Panc1 (cell line): ENCODE data around the gene GLB1L3. TPM values are rescaled to one million over a fixed set of nuclear protein-coding genes. Genes with fewer than 3 reads are reported as not detected.

ENCODE experiments used
- ATAC-seq: fragments of 200-7000 bp; cut with Tn5 transposase; 2 replicates; pipeline ENCODE4 v1.9.1; 2020; ENCODE audit warnings: mild to moderate bottlenecking, moderate library complexity
- BruUV-seq: library from RNA; stranded (reverse); fragments of 400-500 nt; replicated peaks from 2 replicates; lab custom pipeline; 2021; lab: Mats Ljungman, UMichigan
- CTCF ChIA-PET: fragments of 300-600 bp; sonication (Branson Sonifier 250); formaldehyde crosslinking; loops from one replicate; lab custom pipeline; 2022; ENCODE audit warnings: antibody characterized with exemption; lab: Charles Lee
- POLR2A ChIA-PET: fragments of 300-600 bp; sonication (Branson Sonifier 250); formaldehyde crosslinking; loops from one replicate; lab custom pipeline; 2022; ENCODE audit warnings: antibody characterized with exemption; lab: Charles Lee
- DNase-seq: peaks from one replicate; pipeline ENCODE4 v3.0.0-alpha.2; 2010; ENCODE audit warnings: low read depth, low spot score
- H3K27ac ChIP-seq: 2 replicates; pipeline ENCODE4 v1.5.1; 2011; ENCODE audit warnings: mild to moderate bottlenecking, low read length, inconsistent platforms
- H3K27me3 ChIP-seq: fragments of 200-500 bp; sonication (Bioruptor generic); 2 replicates; pipeline ENCODE4 v1.6.0; 2014; ENCODE audit warnings: low read length, inconsistent platforms; ENCODE audit not compliant: control insufficient read depth, insufficient read depth
- H3K36me3 ChIP-seq: fragments of 200-500 bp; sonication (Bioruptor generic); 2 replicates; pipeline ENCODE4 v1.5.1; 2014; ENCODE audit warnings: inconsistent platforms, mild to moderate bottlenecking, low read length, moderate library complexity; ENCODE audit not compliant: control insufficient read depth, insufficient read depth
- H3K4me1 ChIP-seq: 2 replicates; pipeline ENCODE4 v1.5.1; 2011; ENCODE audit warnings: inconsistent platforms, mild to moderate bottlenecking, low read length, moderate library complexity; ENCODE audit not compliant: control insufficient read depth, insufficient read depth
- H3K4me3 ChIP-seq, 2 experiments: 2 replicates each; pipeline ENCODE4 v1.5.1; 2011 to 2012; ENCODE audit warnings: low read depth in 2 of 2, low read length in 2 of 2, mild to moderate bottlenecking in 2 of 2, inconsistent platforms in 1 of 2, moderate library complexity in 1 of 2
- H3K9me3 ChIP-seq: fragments of 200-500 bp; sonication (Bioruptor generic); 2 replicates; pipeline ENCODE4 v1.5.1; 2014; ENCODE audit warnings: low read depth, mild to moderate bottlenecking, inconsistent platforms, low read length, moderate library complexity; ENCODE audit not compliant: control insufficient read depth, insufficient read depth
- CTCF ChIP-seq: fragments of 450-650 bp; IDR thresholded peaks from 2 replicates; pipeline ENCODE4 v1.5.1; 2017; ENCODE audit warnings: mild to moderate bottlenecking
- POLR2AphosphoS5 ChIP-seq: IDR thresholded peaks from 2 replicates; pipeline ENCODE4 v1.6.1; 2012; ENCODE audit warnings: mild to moderate bottlenecking, low read depth, low read length, moderate library complexity
- REST ChIP-seq, 2 experiments: IDR thresholded peaks; 2 replicates each; pipeline ENCODE4 v1.6.1; 2011 to 2012; ENCODE audit warnings: low read depth in 2 of 2, control low read depth in 1 of 2, low read length in 1 of 2, mild to moderate bottlenecking in 1 of 2, moderate library complexity in 1 of 2; ENCODE audit not compliant: insufficient read depth in 1 of 2
- SIN3A ChIP-seq: IDR thresholded peaks from 2 replicates; pipeline ENCODE4 v1.6.1; 2012; ENCODE audit warnings: low read depth, mild to moderate bottlenecking, low read length, moderate library complexity, borderline replicate concordance; ENCODE audit not compliant: insufficient read depth
- TCF7L2 ChIP-seq: IDR thresholded peaks from 2 replicates; pipeline ENCODE4 v1.6.1; 2011; ENCODE audit warnings: mild to moderate bottlenecking, low read depth, low read length, inconsistent platforms
- in situ Hi-C: cut with HindIII; loops from 2 replicates; pipeline ENCODE4 v1.10.0; 2016; ENCODE audit warnings: low sequenced_read_pairs, low pct_unique_long_range_greater_than_20kb
- intact Hi-C: fragments of 100-400 bp; cut with micrococcal nuclease; formaldehyde crosslinking; loops from one replicate; pipeline ENCODE4 v1.10.0; 2022; ENCODE audit not compliant: unreplicated experiment
- total RNA-seq: library from RNA; stranded (reverse); gene quantifications from one replicate; pipeline ENCODE4 v1.2.1, GENCODE V29; 2021; ENCODE audit not compliant: unreplicated experiment

The GLB1L3 gene
- total RNA-seq, 1 experiment from 2014 or later, result not detected

- no peak for ATAC-seq
- H3K27me3 ChIP-seq, result peaks cover 4% of the 10 kb centered on the region; the same call in 1 of the 2 replicates
- no peak overlapping the region for H3K4me3 ChIP-seq
- H3K27ac ChIP-seq, result no peak overlapping the region
- no peaks in the 10 kb centered on the region for H3K4me1 ChIP-seq
- TF ChIP-seq TCF7L2 (no peak), SIN3A (no peak), POLR2AphosphoS5 (no peak), REST (IDR thresholded peaks at IDR 0.05; ENCODE audit: insufficient read depth in 1 of 2, low read depth in 2 of 2, low read length in 1 of 2) (no peak), CTCF (no peak)
- intact Hi-C loops (no loop called here), in situ Hi-C loops (no loop called here)
- no peaks in the 10 kb centered on the region for H3K36me3 ChIP-seq
- BruUV-seq, result no TSS peak
- CTCF ChIA-PET, result no interaction called here
- DNase-seq, result no peak
- POLR2A ChIA-PET, result no interaction called here
- H3K9me3 ChIP-seq, result no peaks in the 10 kb centered on the region
These were observed 60.9 kb downstream of the GLB1L3 start for GRCh38 chr11:134337051-134337450.

GRCh38 chr11:134338068-134338467 lies 61.9 kb downstream of the GLB1L3 start:
- DNase-seq (no peak), ATAC-seq (no peak)
- H3K27ac ChIP-seq, result no peak overlapping the region
- H3K4me3 ChIP-seq, result no peak overlapping the region
- intact Hi-C loops, result no loop called here
- no peaks in the 10 kb centered on the region for H3K9me3 ChIP-seq
- no TSS peak for BruUV-seq
- in situ Hi-C loops, result no loop called here
- POLR2A ChIA-PET, result no interaction called here
- TF ChIP-seq CTCF (no peak), REST (IDR thresholded peaks at IDR 0.05; ENCODE audit: insufficient read depth in 1 of 2, low read depth in 2 of 2, low read length in 1 of 2) (no peak), TCF7L2 (no peak), SIN3A (no peak), POLR2AphosphoS5 (no peak)
- no peaks in the 10 kb centered on the region for H3K4me1 ChIP-seq
- no peaks in the 10 kb centered on the region for H3K36me3 ChIP-seq
- CTCF ChIA-PET, result no interaction called here
- H3K27me3 ChIP-seq, result no peaks in the 10 kb centered on the region
